IgD-negative memory B cell (primary cell): ENCODE measurements around the gene PLIN3. TPM values are rescaled to one million over a fixed set of nuclear protein-coding genes. Genes with fewer than 3 reads are reported as not detected.
"Not testable (repeated sequence)": the region's sequence is repeated elsewhere in the genome, so short reads cannot be mapped to it uniquely, and the experiment has no call there.

Experiments used
- H3K27ac Mint-ChIP-seq, 3 donors: one replicate each; pipeline ENCODE4 v1.8.0; 2020 to 2022; ENCODE audit warnings: mild to moderate bottlenecking in 3 of 3, mixed read lengths in 3 of 3, moderate library complexity in 1 of 3
- H3K27me3 Mint-ChIP-seq: one replicate; pipeline ENCODE4 v1.8.0; 2021; ENCODE audit warnings: mixed read lengths
- H3K36me3 Mint-ChIP-seq: one replicate; pipeline ENCODE4 v1.8.0; 2020; ENCODE audit warnings: mild to moderate bottlenecking, mixed read lengths
- H3K4me1 Mint-ChIP-seq, 3 donors: one replicate each; pipeline ENCODE4 v1.8.0; 2020 to 2022; ENCODE audit warnings: mixed read lengths in 3 of 3, mild to moderate bottlenecking in 1 of 3
- H3K4me3 Mint-ChIP-seq, 4 donors: one replicate each; pipeline ENCODE4 v1.8.0; 2020 to 2022; ENCODE audit warnings: mild to moderate bottlenecking in 4 of 4, mixed read lengths in 4 of 4, moderate library complexity in 3 of 4
- H3K9me3 Mint-ChIP-seq, 3 donors: one replicate each; pipeline ENCODE4 v1.8.0; 2020 to 2021; ENCODE audit warnings: mixed read lengths in 3 of 3, mild to moderate bottlenecking in 1 of 3
- polyA plus RNA-seq: library from polyadenylated mRNA; unstranded; fragments of 300-500 nt; fragmentation: Illumina TruSeq; gene quantifications from one replicate; pipeline ENCODE4 v1.2.3, GENCODE V29; 2021

Gene PLIN3
- polyA plus RNA-seq, 1 donor from 2014 or later = 52.1 TPM

- Mint-ChIP-seq H3K27ac (no peak overlapping the region), H3K9me3 (no peaks in the 10 kb centered on the region), H3K27me3 (no peaks in the 10 kb centered on the region), H3K4me3 (peak overlapping the region in 1 of 4 donors; percentile 20), H3K4me1 (peaks cover 7 to 21% (median 13%) of the 10 kb centered on the region in 3 donors), H3K36me3 (peaks cover 5% of the 10 kb centered on the region)
Observed at GRCh38 chr19:4906963-4907362, 39.5 kb upstream of the PLIN3 start.

DNA sequence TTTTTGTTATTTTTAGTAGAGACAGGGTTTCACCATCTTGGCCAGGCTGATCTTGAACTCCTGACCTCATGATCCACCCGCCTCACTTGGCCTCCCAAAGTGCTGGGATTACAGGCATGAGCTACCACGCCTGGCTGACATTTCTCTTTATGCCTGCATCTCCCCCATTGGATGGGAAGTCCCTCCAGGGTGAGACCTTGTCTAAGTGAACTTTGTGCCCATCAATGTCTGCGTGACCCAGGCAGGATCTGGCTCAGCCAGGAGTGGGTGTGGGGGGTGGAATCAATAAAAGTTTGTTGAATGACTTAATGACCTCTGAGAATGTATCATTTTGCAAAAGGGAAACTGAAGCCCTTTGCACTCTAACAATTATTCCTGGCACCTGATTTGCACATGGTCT, 37.0 kb upstream of the PLIN3 start:
- H3K4me3 Mint-ChIP-seq = no peak overlapping the region

GRCh38 chr19:4902796-4903195, 35.3 kb upstream of the PLIN3 start, which contains the start of gene ARRDC5:
Gene ARRDC5, minus strand, starts transcription at chr19:4902896. Its CDS starts 71 bp downstream, at chr19:4902825.
- Mint-ChIP-seq H3K4me3 (peak within 1 kb of the TSS in 1 of 4 donors; percentile 31), H3K36me3 (peaks cover 3% of the 10 kb centered on the region), H3K9me3 (no peaks in the 10 kb centered on the region), H3K4me1 (no peaks in the 10 kb centered on the region), H3K27me3 (no peaks in the 10 kb centered on the region), H3K27ac (no peak within 1 kb of the TSS)

More for the DNA sequence above, 37.0 kb upstream of the PLIN3 start:
- H3K4me1 Mint-ChIP-seq = peaks cover 0 to 4% (median 1%) of the 10 kb centered on the region in 3 donors
- peaks cover 5% of the 10 kb centered on the region for H3K36me3 Mint-ChIP-seq
- no peak overlapping the region for H3K27ac Mint-ChIP-seq
- no peaks in the 10 kb centered on the region for H3K27me3 Mint-ChIP-seq
- no peaks in the 10 kb centered on the region for H3K9me3 Mint-ChIP-seq

DNA sequence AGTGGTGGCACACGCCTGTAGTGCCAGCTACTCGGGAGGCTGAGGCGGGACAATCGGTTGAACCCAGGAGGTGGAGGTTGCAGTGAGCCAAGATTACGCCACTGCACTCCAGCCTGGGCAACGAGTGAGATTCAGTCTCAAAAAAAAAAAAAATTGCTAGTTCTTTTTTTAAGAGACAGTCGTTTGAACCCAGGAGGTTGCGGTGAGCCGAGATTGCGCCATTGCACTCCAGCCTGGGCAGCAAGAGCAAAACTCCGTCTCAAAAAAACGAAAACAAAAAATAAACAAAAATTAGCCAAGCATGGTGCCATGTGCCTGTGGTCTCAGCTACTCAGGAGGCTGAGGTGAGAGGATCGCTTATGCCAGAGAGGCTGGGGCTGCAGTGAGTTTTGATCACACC, 33.4 kb upstream of the PLIN3 start:
- not testable (repeated sequence) for H3K27me3 Mint-ChIP-seq, H3K27ac Mint-ChIP-seq, H3K36me3 Mint-ChIP-seq, H3K9me3 Mint-ChIP-seq, H3K4me3 Mint-ChIP-seq, H3K4me1 Mint-ChIP-seq

GRCh38 chr19:4897146-4897545, 29.7 kb upstream of the PLIN3 start:
- no peaks in the 10 kb centered on the region for H3K36me3 Mint-ChIP-seq
- no peaks in the 10 kb centered on the region for H3K9me3 Mint-ChIP-seq
- H3K4me3 Mint-ChIP-seq = no peak overlapping the region
- H3K27me3 Mint-ChIP-seq = no peaks in the 10 kb centered on the region
- H3K4me1 Mint-ChIP-seq = peaks cover 0 to 3% (median 1%) of the 10 kb centered on the region in 3 donors
- no peak overlapping the region for H3K27ac Mint-ChIP-seq

DNA sequence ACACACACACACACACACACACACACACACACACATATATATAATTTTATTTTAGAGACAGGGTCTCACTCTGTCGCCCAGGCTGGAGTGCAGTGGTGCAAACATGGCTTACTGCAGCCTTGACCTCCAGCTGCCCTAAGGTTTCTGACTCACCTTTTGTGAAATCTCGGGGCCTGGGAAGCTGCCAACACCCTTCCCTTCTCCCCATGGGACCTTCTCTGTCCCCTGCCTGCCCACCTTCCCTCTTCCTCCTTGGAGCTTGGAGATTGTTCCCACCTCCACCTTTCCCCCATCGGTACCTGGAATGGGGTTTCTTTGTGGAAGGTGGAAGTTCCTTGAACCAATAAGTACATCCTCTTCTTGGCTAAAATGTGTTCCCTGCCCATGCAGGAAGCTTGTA, 28.9 kb upstream of the PLIN3 start:
- Mint-ChIP-seq H3K4me3 (no peak overlapping the region), H3K9me3 (no peaks in the 10 kb centered on the region), H3K27ac (no peak overlapping the region), H3K36me3 (no peaks in the 10 kb centered on the region), H3K4me1 (peaks cover 0 to 3% (median 1%) of the 10 kb centered on the region in 3 donors), H3K27me3 (no peaks in the 10 kb centered on the region)

GRCh38 chr19:4892962-4893361, 25.5 kb upstream of the PLIN3 start:
- not testable (repeated sequence) for H3K36me3 Mint-ChIP-seq, H3K27me3 Mint-ChIP-seq, H3K9me3 Mint-ChIP-seq, H3K4me3 Mint-ChIP-seq, H3K4me1 Mint-ChIP-seq, H3K27ac Mint-ChIP-seq

DNA sequence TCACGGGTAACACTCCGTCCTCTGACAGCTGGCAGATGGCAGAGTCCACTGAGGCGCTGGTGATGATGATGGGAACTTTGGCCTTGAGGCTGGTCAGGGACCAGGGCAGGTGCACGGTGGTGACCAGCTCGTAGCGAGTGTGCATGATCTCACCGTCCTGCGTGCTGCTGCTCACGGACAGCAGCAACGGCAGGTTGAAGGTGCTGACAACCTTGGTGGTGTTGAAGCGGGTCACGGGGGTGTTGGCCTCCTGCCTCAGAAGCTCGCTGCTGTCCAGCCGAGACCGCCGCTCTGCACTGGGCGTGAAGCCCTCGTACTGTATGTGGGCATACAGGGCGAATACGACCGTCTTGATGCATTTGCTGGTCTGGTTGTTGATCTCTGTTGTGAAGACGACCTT, 23.6 kb upstream of the PLIN3 start:
- H3K27me3 Mint-ChIP-seq = no peaks in the 10 kb centered on the region
- no peak overlapping the region for H3K27ac Mint-ChIP-seq
- no peaks in the 10 kb centered on the region for H3K9me3 Mint-ChIP-seq
- no peaks in the 10 kb centered on the region for H3K36me3 Mint-ChIP-seq
- H3K4me1 Mint-ChIP-seq = peaks cover 0 to 3% (median 1%) of the 10 kb centered on the region in 3 donors
- H3K4me3 Mint-ChIP-seq = no peak overlapping the region

DNA sequence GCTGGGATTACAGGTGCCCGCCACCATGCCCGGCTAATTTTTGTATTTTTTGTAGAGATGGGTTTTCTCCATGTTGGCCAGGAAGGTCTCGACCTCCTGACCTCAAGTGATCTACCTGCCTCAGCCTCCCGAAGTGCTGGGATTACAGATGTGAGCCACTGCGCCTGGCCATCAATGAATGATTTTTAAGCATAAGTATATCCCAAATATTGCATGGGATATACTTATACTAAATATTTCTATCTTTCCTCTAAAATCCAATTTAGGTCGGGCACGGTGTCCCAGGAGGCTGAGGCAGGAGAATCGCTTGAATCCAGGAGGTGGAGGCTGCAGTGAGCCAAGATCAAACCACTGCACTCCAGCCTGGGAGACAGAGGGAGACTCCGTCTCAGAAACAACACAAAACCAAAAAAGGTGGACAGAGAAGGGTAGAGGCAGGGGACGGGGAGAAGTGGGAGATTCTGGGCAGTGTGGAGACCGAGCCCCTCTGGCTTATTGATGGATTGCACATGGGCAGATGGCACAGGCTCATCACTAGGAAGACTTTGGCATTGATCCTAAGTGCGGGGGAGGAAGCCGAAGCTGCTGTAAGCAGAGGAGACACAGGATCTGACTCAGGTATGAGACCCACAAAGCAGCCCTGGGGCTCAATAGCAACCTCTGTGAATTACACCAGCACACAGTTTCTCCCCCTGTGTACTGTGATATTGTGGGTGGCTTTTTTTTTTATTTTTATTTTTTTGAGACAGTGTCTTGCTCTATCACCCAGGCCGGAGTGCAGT, 21.8 kb upstream of the PLIN3 start:
- H3K4me1 Mint-ChIP-seq = no peaks in the 10 kb centered on the region
- H3K27ac Mint-ChIP-seq = no peak overlapping the region
- H3K9me3 Mint-ChIP-seq = no peaks in the 10 kb centered on the region
- H3K4me3 Mint-ChIP-seq = no peak overlapping the region
- no peaks in the 10 kb centered on the region for H3K36me3 Mint-ChIP-seq
- H3K27me3 Mint-ChIP-seq = no peaks in the 10 kb centered on the region

DNA sequence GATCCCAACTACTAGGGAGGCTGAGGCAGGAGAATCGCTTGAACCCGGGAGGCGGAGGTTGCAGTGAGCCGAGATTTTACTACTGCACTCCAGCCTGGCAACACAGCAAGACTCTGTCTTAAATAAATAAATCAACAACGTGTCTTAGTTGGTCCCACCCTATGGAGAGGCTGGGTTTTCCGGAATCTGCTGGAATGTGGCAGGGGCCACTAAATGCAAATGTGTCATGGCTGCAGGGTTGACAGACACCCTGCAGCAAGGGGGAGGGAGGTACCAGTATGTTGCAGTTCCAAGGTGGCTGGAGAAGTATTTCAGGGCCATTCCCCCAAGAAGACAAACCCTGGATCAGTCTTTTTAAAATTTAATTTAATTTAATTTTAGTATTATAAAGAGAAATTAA, 20.3 kb upstream of the PLIN3 start:
- H3K9me3 Mint-ChIP-seq, H3K27me3 Mint-ChIP-seq, H3K27ac Mint-ChIP-seq, H3K4me1 Mint-ChIP-seq, H3K4me3 Mint-ChIP-seq, H3K36me3 Mint-ChIP-seq: not testable (repeated sequence)

GRCh38 chr19:4884993-4885392, 17.5 kb upstream of the PLIN3 start:
- not testable (repeated sequence) for H3K4me3 Mint-ChIP-seq, H3K27ac Mint-ChIP-seq, H3K4me1 Mint-ChIP-seq, H3K27me3 Mint-ChIP-seq, H3K9me3 Mint-ChIP-seq, H3K36me3 Mint-ChIP-seq

GRCh38 chr19:4882874-4883273, 15.4 kb upstream of the PLIN3 start:
- H3K36me3 Mint-ChIP-seq, H3K27ac Mint-ChIP-seq, H3K4me3 Mint-ChIP-seq, H3K27me3 Mint-ChIP-seq, H3K4me1 Mint-ChIP-seq, H3K9me3 Mint-ChIP-seq: not testable (repeated sequence)

DNA sequence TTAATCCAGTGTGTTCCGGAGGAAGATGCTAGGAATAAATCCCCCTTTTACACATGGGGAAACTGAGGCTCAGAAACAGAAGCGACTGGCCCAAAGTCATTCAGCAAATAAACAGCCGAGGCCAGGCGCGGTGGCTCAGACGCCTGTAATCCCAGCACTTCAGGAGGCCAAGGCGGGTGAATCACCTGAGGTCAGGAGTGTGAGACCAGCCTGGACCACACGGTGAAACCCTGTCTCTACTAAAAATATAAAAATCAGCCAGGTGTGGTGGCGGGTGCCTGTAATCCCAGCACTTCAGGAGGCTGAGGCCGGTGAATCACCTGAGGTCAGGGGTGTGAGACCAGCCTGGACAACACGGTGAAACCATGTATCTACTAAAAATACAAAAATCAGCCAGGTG, 11.6 kb upstream of the PLIN3 start:
- Mint-ChIP-seq H3K4me3 (no peak overlapping the region), H3K4me1 (peaks cover 0 to 5% (median 5%) of the 10 kb centered on the region in 3 donors), H3K27ac (no peak overlapping the region), H3K27me3 (peaks cover 4% of the 10 kb centered on the region), H3K9me3 (no peaks in the 10 kb centered on the region), H3K36me3 (peaks cover 3% of the 10 kb centered on the region)

DNA sequence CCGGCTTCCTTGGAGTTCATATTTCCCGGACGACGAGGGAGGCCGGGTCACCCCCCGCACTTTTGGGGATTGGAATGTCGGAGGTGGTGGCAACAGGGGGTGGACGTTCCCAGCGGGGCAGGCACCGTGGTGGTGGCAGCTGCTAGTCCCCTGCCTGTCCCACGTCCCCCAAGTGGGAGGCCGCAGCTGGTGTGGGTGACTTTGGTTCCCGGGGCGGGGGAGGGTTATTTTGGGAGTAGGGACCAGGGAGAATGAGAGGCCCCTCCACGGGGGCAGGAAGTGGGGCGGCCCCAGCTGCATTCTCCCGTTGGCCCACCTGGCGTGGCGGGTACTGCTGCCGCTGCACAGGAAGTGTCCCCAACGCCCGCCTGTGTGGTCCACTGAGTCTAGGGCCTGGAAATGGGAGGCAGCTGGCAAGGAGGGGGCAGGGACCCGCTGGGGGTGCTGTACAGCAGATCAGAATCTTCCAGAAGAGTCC, 11.1 kb upstream of the PLIN3 start:
- peaks cover 4 to 5% (median 4%) of the 10 kb centered on the region in 3 donors for H3K4me1 Mint-ChIP-seq

DNA sequence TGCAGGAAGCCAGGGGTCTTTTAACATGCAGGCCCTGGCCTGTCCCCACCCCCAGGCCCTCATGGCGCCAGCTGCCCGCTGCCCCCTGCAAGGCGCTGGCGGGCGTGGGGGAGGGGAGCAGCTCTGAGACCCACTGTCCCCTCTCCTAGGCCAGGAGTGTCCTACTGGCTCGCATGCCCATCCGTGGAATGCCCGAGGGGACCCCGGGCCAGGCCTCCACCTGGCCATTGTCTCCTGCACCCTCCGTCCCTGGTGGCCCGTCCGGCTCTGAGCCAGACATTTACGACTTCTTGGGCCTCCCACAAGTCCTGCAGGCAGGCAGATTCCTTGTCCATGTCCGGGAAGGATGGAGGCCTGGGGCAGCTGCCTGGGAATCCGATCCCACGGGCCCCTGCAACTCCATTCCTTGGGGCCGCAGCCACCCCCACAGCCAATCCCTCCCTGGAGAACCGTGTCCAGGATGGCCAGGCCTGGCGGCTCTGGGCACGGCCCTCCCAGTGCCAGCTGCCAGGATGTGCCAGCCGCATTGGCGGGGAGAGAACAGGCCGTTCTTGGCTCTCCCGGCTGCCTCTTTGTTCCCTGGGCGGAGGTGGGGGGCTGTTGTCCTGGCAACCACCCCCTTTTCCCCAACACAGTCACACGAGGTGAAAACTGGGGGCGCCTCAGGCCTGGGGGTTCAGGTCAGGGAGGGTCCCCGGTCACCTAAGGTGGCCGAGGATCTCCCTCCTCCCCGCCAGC, 10.5 kb upstream of the PLIN3 start:
- H3K4me3 Mint-ChIP-seq = no peak overlapping the region
- peaks cover 3 to 5% (median 5%) of the 10 kb centered on the region in 3 donors for H3K4me1 Mint-ChIP-seq
- no peaks in the 10 kb centered on the region for H3K9me3 Mint-ChIP-seq
- no peak overlapping the region for H3K27ac Mint-ChIP-seq
- H3K27me3 Mint-ChIP-seq = peaks cover 4% of the 10 kb centered on the region
- no peaks in the 10 kb centered on the region for H3K36me3 Mint-ChIP-seq

More for the DNA sequence above, 11.1 kb upstream of the PLIN3 start:
- Mint-ChIP-seq H3K36me3 (peaks cover under 1% of the 10 kb centered on the region), H3K9me3 (no peaks in the 10 kb centered on the region), H3K4me3 (no peak overlapping the region), H3K27ac (no peak overlapping the region), H3K27me3 (peaks cover 4% of the 10 kb centered on the region)
